Measurements from ENCODE around the gene CAB39.
A peak's percentile ranks its signal among the peaks of the same experiment; 100 is the strongest.

The CAB39 gene

DNA sequence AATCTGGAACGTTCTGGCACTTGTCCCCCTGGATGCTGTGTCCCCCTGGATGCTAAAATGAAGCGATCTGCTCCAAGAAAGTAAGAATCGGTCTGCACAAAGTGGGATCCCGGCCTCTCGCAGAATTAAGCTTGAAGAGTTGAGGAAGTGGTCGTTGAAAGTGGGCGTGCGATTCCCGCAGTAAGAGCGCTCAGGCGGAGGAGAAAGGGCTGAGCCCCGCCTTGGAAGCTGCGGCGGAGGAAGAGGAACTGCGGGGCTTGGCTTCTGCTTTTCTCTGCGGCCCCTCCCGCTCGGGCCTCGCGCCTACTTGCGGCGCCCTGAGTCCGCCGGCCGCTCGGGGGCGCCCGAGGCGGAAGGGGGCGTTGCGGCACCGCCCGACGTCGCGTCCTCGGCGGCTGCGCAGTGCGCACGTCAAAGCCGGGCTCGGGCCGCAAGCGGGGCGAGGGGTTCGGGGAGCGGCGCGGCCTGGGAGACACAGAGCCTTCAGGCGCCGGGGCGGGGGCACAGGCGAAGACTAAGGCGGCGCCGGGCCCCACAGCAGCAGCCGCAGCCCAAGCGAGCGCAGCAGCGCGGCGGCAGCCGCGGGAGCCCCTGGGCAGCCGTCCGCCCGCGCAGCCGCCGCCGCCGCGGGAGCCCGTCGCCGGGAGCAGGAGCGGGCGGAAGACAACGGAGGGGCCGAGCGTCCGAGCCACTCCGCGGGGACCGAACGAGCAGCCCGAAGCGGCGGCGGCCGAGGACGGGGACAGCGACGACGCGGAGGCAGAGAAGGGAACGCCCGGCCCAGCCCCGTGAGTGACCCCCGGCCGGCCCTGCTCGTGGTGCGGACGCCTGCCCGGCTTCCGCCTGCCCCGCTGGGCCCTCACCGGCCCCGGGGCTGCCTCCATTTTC lies at the start of gene CAB39:
TSS of gene CAB39 (plus strand) at position 400 of the 888 bp plus-strand sequence. CDS start 47,160 bp downstream, outside the sequence.
- peak; percentile 83 for DNase-seq

DNA sequence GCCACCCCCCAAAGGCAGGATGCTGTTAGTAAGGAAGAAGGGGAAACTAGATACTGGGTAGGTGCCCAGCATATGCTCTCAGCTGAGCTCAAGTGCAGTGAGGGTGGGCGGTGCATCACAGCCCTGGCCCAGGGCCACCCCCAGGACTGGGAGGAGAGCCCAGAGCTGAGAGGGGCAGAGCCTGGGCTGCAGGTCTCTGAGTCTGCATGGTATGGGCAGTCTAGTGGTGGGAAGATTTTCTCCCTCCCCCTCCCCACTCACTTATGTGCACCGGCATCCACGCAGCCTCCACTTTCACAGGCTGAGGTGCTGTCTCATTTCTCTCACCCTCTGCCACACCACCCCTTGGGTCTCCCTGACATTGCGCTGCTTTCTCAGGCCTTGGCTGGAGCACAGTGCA lies 48.5 kb upstream of the CAB39 start:
- peak; percentile 59 for DNase-seq

DNA sequence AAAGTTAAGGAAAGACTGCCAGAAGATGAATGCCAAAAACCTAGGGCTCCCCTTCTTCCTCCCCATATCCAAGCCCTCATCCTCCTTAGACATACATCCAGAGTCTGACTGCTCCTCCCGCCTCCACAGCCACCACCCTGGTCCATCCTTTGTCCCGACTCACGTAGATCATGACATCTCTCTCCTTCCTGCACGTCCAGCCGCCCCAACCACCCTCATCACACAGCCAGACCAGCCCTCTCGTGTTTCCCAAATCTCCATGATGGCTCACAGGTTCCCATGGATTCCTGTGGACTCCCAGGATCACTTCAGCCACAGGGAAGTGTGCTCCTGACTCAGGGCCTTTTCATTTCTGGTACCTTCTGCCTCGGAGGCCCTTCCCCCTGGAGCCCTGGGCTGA lies 47.8 kb upstream of the CAB39 start:
- DNase-seq: no peak

DNA sequence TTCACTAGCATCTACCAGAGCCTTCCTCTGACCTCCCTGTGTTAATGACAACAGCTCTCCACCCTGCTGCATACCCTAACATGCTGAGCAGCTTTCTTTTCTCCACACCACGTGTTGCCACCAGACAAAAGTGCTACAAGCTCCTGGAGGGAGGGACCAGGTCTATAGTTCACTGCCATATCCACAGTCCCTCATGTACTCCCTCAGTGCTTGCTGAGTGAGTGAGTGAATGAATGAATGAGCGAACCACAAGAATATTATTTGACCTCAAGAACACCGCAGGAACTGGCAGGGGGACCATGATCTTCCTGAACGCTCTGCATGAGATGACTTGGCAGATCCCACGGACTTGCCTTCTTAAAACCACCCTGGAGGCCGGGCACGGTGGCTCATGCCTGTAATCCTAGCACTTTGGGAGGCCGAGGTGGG lies 47.4 kb upstream of the CAB39 start:
- no peak for DNase-seq

DNA sequence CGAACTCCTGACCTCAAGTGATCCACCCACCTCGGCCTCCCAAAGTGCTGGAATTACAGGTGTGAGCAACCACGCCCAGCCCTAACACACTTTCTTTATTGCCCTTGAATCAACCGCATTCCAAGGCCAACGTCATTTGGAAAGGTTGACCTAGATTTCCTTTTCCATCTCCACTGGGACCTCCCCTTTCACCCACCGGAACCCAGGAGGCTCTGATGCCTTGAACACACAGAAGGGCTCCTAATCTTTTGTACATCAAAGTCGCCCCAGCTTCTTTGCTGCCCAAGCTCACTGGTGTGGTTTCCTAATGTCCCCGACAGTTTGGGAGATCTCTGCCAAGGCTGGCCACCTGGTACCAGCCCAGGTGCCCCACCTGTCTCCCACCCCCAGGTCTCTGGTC lies 46.2 kb upstream of the CAB39 start:
- DNase-seq: no peak

DNA sequence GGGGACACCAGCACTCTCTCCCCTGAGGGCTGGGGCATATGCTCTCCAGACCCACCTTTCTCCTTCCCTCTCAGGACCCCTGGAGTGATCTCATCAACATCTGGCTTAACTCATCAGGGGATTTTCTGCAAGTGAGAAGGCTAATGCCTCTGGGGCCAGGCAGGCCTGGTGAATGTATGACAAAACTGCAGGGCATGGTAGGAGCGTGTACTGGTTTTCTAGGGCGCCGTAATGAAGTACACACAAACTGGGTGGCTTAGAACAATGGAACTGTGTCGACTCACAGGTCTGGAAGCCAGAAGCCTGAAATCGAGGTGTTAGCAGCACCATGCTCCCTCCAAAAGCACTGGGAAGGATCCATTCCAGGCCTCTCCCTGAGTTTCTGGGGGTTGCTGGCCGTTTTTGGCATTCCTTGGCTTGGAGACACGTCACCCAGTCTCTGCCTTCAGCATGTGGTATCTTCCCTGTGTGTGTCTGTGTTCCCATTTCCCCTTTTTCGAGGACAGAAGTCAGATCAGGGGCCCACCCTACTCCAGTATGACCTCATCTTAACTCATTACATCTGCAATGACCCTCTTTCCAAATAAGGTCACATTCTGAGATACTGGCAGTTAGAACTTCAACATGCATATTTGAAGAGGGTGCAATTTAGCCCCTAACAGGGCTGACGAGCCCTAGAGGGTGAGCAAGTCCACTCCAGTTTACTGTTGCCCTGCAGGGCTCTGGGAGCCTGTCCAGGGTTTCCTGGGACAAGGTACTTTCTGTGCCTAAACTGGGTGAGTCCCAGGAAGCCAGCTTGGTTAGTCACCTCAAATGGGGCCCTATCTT lies 45.5 kb upstream of the CAB39 start:
- no peak for DNase-seq

DNA sequence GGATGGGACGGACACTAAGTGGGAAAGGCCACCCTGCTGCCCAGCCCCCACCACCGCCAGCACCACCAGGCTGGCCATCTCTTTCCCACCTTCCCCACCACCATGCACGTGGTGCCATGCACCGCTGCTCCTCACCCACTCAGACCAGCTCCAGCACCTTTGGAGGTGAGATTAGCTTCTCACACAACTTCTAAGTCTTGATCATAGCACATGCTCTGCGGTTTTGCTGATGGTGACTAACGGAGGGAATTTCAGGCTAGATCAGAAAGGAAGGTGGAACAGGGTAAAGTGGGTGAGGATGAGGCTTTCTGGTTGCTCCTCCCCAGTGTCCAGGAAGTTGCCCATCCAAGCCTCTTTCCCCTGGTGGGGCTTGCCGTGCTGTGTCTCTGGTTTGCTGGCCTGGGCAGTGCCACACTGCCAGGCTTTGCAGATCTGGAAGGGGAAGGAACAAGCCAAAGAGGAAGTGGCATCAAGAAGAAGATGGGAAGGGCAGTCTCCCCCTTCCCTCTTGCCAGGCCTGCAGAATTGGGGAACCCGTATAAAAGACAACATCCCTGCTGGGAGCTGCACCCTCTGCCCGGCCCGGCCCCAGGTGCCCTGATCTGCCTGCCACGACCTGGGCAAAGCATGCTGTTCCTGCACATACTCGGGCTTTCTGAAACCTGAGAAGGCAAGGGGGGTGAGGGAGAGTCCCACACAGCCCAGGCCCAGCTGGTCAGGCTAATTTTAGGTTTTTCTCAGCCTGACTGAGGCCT lies 44.3 kb upstream of the CAB39 start:
- no peak for DNase-seq

DNA sequence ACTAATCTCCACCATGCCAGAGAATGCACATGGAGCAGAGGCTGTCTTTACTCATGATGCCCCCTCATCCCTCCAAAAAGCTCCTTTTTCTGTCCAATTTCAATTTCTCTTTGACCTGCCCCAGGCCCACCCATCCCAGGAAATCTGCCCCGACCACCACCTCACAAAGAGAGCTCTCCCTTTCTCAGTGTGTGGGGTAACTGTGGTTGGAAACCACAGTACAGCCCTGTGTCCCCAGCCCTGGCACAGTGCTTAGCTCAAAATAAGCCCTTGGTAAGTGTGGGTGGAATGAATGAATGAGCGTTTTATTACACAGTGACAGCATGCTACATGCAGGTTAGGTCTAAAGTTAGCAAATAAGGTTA lies 43.7 kb upstream of the CAB39 start:
- DNase-seq: no peak

DNA sequence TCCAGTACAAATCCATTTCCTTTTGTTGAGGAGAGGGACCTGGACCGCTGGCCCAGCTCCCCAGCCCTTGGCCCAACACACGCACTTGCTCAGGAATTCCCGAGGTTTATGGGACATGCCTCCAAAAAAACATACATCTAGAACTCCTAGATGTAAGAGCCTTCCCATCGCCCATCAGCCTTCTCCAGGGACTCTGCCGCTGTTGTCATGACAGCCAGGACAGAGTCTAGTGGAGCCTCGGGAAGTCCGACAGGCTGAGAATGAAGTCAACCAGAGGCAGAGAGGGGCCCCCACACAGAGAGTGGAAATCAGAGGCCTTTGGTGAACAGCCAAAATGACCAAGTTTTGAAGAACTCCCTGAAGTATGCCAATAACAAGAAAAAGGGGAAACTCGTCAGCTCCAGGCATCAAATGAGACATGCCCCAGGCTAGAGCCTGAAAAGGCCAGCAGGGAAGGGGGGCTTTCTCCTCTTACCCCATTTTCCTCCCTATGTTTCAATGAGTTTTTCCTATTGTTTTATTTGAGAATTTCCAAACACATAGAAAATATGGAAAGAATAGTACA lies 43.2 kb upstream of the CAB39 start:
- DNase-seq: no peak

DNA sequence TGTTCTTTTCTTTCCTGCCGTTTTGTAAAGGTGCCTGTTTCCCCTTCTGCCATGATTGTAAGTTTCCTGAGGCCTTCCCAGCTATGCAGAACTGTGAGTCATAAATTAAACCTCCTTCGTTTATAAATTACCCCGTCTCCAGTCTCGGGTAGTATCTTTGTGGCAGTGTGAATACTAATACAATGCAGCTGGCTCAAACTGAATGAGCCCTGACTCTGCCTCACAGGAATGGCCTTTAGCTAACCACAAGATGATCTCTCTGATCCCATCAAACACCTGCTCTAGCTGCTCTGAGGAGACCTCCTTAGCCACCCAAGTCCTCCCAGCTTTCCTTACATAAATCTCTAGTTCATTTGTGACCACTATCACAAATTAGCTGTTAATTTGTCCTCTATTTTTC lies 41.5 kb upstream of the CAB39 start:
- DNase-seq: no peak

DNA sequence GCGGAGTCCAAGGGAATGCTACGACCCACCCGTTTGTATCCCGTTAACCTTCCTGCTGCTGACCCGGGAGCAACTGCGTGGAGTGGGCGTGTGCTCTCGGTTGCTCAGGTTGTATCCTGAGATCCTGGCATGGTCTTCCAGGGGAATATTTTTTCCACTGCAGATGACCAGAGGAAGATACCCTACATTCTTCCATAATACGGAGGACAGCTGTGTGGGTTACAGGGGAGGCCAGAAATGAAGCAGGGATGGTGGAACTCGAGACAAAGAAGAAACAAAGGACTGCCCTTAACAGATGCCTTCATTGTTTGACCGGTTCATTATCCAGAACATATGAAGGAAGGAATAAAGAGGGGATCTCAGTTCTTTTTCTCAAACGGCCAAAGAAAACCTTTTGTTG lies 39.8 kb upstream of the CAB39 start:
- no peak for DNase-seq

DNA sequence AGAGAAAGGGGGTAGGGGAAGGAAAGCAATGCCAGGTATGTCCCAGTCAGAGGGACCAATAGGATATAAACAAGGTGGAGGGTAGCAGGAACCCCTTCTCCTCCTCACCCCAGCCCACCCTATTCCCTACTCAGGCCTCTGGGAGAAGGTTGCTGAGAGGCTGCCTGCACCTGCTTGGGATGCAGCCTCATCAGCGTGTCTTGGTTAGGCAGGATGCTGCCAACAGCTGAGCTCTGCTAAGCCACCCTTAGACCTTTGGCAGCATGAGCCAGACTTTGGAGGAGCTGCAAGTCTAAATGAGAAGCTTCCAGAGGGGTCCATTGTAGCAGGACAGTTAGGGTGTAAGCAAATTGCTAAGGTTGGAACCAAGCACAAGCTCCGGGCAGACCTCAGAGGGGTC lies 38.2 kb upstream of the CAB39 start:
- DNase-seq: no peak

DNA sequence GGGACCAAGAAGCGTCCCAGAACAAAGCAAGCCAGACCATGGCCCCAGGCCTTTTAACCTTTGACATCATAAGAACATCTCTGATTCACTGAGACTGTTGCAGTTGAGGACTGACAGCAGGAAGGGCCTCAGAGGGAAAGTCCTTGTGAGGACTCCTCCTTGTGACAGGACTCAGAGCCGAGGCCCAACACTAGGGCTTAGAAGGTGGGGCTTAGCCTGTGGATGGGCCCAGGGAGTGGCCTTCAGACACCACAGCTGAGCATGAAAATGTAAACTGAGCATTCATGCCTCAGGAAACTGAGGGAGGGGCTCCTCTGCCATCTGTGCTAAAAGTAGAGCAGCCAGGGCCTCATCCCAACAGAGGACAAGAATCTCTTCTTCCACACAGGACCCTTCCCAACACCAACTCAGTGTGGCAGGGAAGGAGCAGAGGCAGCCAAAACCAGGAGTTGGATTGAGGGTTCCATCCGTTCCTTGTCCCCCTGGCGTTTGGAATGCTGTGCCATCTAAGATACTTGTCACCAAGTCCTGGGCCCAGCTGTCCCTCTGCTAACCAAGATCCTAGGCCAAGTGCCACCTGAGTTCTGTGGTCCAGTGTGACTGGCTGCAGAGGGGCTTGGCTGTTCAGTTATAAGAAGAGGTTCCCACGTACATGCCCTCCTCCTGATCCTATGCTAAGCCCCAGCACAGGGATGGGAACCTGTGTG lies 37.5 kb upstream of the CAB39 start:
- DNase-seq: no peak

DNA sequence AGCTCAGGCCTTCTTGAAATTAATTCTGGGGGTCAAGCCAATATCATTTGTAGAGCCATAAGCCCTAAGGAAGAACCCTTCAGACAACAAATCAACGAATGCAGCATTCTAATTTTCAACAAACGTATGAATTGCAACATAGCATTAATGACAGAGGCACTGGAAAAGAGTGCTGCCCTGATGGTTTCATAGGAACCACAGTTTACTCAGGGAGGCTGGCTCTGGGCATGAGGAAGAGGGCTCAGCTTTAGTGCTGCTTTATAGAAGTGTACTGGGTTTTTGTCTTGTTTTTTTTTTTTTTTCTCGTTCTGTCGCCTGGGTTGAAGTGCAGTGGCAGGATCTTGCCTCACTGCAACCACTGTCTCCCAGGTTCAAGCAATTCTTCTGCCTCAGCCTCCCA lies 36.1 kb upstream of the CAB39 start:
- no peak for DNase-seq

DNA sequence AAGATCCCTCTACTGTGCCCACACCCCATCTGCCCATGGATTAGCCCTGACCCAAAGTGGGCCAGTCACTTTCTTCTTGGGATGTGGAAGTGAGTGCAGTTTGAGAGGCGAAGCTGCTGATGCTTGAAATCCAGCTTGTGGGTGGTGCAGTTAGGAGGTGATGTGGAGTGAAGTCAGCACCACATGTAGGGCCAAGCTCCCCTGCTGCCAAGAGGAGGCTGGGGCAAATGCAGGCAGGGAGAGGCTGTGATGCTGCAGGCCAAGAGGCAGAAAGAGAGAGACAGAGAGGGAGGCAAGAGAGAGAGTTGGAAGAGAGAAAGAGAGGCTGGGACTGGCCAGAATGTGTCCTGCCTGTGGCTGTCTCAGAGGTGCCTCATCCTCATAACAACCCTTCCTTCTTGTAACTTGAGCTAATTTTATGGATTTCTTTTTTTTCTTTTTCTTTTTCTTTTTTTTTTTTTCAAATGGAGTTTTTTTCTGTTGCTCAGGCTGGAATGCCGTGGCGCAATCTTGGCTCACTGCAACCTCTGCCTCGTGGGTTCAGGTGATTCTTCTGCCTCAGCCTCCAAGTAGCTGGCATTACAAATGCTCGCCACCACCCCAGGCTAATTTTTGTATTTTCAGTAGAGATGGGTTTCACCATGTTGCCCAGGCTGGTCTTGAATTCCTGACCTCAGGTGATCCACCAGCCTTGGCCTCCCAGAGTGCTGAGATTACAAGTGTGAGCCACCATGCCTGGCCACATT lies 35.3 kb upstream of the CAB39 start:
- DNase-seq: peak; percentile 64

DNA sequence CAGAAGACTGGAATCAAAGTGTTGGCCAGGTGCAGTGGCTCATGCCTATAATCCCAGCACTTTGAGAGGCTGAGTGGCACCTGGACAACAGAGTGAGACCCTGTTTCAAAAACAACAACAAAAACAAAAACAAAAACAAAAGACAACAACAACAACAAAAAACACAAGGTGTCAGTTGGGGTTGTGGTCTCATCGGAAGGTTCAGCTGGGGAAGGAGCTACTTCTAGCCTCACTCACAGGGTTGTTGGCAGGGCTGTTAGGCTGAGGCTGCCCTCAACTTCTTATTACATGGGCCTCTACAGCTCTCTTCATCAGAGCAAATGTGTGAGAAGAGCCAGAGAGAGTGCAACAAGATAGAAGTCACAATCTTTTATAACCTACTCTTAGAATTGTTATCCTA lies 34.6 kb upstream of the CAB39 start:
- no peak for DNase-seq

DNA sequence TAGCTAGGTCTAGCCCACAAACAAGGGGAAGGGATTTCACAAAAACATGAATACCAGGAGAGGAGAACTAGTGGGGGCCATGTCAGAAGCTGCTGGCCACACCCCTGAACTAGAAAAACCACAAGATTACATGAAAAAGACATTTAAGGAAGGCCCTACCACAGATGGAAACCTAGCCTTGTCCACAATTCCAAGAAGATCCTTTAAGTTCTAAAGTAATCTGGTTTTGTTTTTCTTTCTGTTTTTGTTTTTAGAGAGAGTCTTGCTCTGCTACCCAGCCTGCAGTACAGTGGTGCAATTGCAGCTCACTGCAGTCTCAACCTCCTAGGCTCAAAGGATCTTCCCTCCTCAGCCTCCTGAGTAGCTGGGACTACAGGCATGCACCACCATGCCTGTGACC lies 34.2 kb upstream of the CAB39 start:
- DNase-seq: no peak

DNA sequence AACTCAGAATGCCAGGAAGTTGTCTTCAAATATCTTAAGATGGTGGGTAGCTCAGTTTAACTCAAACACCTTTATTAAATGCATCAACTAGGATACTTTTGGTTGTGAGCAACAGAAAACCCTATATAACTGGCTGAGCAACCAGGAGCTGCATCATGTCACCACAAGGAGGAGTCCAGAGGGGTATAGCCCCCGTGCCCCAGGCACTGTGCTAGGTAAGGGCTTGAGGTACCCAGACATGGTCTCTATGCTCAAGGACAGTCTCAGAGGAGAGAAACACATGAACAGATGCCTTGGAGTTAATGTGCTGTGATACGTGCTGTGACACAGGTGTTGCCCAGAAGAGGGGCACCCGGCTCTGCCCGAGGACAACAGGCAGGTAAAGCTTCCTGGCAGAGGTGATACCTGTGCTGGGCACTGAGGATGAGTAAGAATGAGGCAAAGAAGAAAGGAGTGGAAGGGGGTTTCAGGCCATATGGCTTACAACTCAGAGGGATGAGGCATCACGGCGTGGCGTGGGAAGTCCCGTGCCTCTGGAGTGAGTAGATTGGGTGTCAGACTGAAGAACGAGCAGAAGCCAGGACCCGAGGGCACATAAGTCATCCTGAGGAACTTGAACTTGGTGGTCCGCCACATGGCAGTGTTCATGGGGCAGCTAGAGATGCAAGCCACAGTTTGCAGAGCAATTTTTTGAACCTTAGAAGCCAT lies 32.0 kb upstream of the CAB39 start:
- peak; percentile 39 for DNase-seq

DNA sequence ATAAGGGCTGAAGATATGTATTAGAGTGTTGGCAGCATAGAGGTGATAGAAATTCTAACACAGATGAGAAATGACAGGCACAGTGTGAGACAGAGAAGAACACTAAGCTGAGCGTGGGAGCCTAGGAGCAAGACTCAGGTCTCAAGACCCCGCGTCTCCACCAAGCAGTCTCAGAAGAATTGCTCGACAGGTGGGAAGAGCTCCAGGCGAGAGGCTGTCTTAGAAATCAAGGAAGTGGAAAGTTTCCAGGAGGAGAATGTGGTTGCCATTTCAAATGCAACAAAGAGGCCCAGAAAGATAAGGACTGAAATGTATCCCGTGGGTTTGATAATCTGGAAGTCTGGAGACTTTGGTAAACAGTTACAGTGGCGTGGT lies 31.5 kb upstream of the CAB39 start:
- no peak for DNase-seq

DNA sequence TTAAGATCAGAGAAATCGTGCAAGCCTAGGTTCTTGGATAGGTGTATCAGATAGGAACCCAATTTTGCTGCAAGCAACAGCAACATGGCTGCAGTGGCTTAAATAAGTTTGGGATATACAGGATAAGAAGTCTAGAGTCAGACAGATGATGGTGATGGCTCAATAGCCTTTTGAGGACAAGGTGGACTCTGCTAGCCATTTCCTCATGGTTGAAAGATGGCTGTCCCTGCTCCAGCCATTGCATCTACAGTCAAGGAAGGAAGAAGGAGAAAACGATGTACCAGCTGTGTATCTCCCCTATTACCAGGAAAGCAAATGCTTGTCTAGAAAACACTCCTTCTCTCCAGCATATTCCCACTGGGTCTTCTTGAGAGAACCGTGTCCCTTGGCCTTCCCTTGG lies 30.1 kb upstream of the CAB39 start:
- DNase-seq: no peak

Measured in NCI-H226 (cell line).